ENCODE measurements around the gene PHC2. TPM values are rescaled to one million over a fixed set of nuclear protein-coding genes. Genes with fewer than 3 reads are reported as not detected.

Gene PHC2
- total RNA-seq, 1 donor from 2014 or later, result 124 TPM

- Histone ChIP-seq H3K36me3 (no peaks in the 10 kb centered on the region), H3K4me1 (peaks cover 13% of the 10 kb centered on the region), H3K9me3 (no peaks in the 10 kb centered on the region), H3K4me3 (no peak overlapping the region), H3K27me3 (no peaks in the 10 kb centered on the region), H3K27ac (no peak overlapping the region)
- intact Hi-C loops (cut with DNase I), result no loop called here
- no peak for DNase-seq
- ATAC-seq, result no peak
- no peak for TF ChIP-seq CTCF (IDR thresholded peaks at IDR 0.05)
These were observed 38.7 kb downstream of the PHC2 start for GRCh38 chr1:33392206-33392605.

GRCh38 chr1:33391343-33392078 lies 39.4 kb downstream of the PHC2 start:
- TF ChIP-seq CTCF (IDR thresholded peaks at IDR 0.05), result no peak
- Histone ChIP-seq H3K27ac (no peak overlapping the region), H3K27me3 (no peaks in the 10 kb centered on the region), H3K9me3 (no peaks in the 10 kb centered on the region), H3K4me1 (peaks cover 9% of the 10 kb centered on the region), H3K4me3 (no peak overlapping the region), H3K36me3 (no peaks in the 10 kb centered on the region)
- DNase-seq (no peak), ATAC-seq (no peak)
- intact Hi-C loops (cut with DNase I), result no loop called here

- Histone ChIP-seq H3K9me3 (no peaks in the 10 kb centered on the region), H3K27me3 (no peaks in the 10 kb centered on the region), H3K4me1 (peaks cover 5% of the 10 kb centered on the region), H3K27ac (no peak overlapping the region), H3K36me3 (no peaks in the 10 kb centered on the region), H3K4me3 (no peak overlapping the region)
- intact Hi-C loops (cut with DNase I), result no loop called here
- ATAC-seq (no peak), DNase-seq (no peak)
- no peak for TF ChIP-seq CTCF (IDR thresholded peaks at IDR 0.05)
These were observed 40.4 kb downstream of the PHC2 start for GRCh38 chr1:33390542-33390941.

DNA sequence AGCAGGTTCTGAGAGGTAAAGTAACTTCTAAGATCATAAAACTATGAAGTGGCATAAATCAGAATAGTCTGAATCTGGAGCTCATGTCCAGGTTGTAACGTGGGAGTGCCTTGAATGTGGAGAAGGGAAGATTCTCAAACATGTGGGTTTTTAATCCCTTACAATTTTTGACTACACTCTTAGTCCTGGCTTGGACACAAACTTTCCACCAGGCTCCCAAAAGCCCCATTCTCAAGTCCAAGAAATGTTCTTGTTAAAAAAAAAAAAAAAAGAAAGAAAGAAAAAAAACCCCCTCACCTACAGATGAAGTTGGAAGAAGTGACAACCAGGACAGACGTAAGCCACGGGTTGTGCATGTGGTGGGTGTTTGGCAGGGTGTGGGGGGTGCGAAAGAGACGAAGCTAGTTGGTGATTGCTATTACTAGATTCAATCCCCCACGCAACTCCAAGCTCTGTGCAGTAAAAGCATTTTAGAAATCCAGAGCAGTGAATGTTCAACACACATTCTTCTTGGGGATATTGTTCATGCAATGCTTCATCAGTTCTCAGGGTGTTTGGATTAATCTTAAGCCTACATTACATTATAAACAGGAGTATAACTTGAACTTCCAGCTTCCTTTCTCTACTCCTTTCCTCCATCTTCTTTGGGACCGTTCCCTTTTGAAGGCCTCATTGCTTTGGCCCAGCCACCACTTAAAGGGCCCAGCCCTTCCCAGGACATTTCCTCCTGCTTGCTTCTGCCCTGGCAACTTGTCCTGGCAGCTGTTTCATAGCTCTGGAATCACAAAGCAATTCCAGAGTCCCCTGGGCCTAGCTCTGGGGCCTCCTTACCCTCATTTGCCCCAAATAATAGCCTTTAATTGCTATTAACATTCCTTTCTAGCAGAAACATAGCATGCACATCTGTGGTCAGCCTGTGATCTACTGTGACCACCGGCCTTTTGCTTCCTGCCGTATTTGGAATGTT lies 41.8 kb downstream of the PHC2 start:
- no peak for DNase-seq
- intact Hi-C loops (cut with DNase I), result no loop called here
- Histone ChIP-seq H3K36me3 (no peaks in the 10 kb centered on the region), H3K4me3 (no peak overlapping the region), H3K27ac (no peak overlapping the region), H3K9me3 (no peaks in the 10 kb centered on the region), H3K4me1 (peaks cover 5% of the 10 kb centered on the region), H3K27me3 (no peaks in the 10 kb centered on the region)
- no peak for ATAC-seq
- TF ChIP-seq CTCF (IDR thresholded peaks at IDR 0.05), result no peak

- H3K27ac ChIP-seq, result no peak overlapping the region
- TF ChIP-seq CTCF (IDR thresholded peaks at IDR 0.05), result no peak
- no peaks in the 10 kb centered on the region for H3K9me3 ChIP-seq
- DNase-seq, result no peak
- H3K4me3 ChIP-seq, result no peak overlapping the region
- H3K27me3 ChIP-seq, result no peaks in the 10 kb centered on the region
- ATAC-seq, result no peak
- H3K4me1 ChIP-seq, result peaks cover 5% of the 10 kb centered on the region
- intact Hi-C loops (cut with DNase I), result no loop called here
- H3K36me3 ChIP-seq, result no peaks in the 10 kb centered on the region
These were observed 43.3 kb downstream of the PHC2 start for GRCh38 chr1:33387625-33388024.

All from upper lobe of right lung (tissue), 1 donor.